DND-41 (cell line): ENCODE measurements around the gene PAX2.

ENCODE experiments used
- ATAC-seq: fragments of 200-7000 bp; cut with Tn5 transposase; 3 replicates; pipeline ENCODE4 v1.9.1; 2021; ENCODE audit warnings: low read depth; ENCODE audit not compliant: insufficient read depth
- DNase-seq: peaks from one replicate; pipeline ENCODE4 v3.0.0-alpha.2; 2020
- H2AFZ ChIP-seq: 2 replicates; pipeline ENCODE4 v1.6.0; 2012; ENCODE audit warnings: low read depth, low read length
- H3K27ac ChIP-seq: 2 replicates; pipeline ENCODE4 v1.5.1; 2012; ENCODE audit warnings: low read length, inconsistent platforms
- H3K27me3 ChIP-seq: fragments of 200-600 bp; sonication (generic); 2 replicates; pipeline ENCODE4 v1.6.0; 2012; ENCODE audit warnings: low read length, mild to moderate bottlenecking, inconsistent platforms; ENCODE audit not compliant: insufficient read depth, poor library complexity
- H3K36me3 ChIP-seq: 2 replicates; pipeline ENCODE4 v1.5.1; 2012; ENCODE audit warnings: low read length, inconsistent platforms; ENCODE audit not compliant: insufficient read depth
- H3K4me1 ChIP-seq: 2 replicates; pipeline ENCODE4 v1.5.1; 2012; ENCODE audit warnings: mild to moderate bottlenecking, low read length; ENCODE audit not compliant: insufficient read depth
- H3K4me2 ChIP-seq: 2 replicates; pipeline ENCODE4 v1.6.0; 2012; ENCODE audit warnings: mild to moderate bottlenecking, moderate library complexity, low read length, inconsistent platforms; ENCODE audit not compliant: insufficient read depth
- H3K4me3 ChIP-seq, 2 experiments: fragments of 200-600 bp in 1 of 2; shearing (Covaris generic) in 1 of 2; 2 replicates each; pipeline ENCODE4 v1.5.1; 2012 to 2016; ENCODE audit warnings: inconsistent platforms in 2 of 2, low read length in 2 of 2, mild to moderate bottlenecking in 2 of 2, low read depth in 1 of 2, moderate library complexity in 1 of 2
- H3K79me2 ChIP-seq: 2 replicates; pipeline ENCODE4 v1.6.0; 2012; ENCODE audit warnings: low read length, inconsistent platforms; ENCODE audit not compliant: insufficient read depth
- H3K9ac ChIP-seq: 2 replicates; pipeline ENCODE4 v1.6.0; 2012; ENCODE audit warnings: low read depth, mild to moderate bottlenecking, inconsistent platforms, low read length, moderate library complexity
- H3K9me3 ChIP-seq: 2 replicates; pipeline ENCODE4 v1.5.1; 2012; ENCODE audit warnings: low read length, moderate library complexity, mild to moderate bottlenecking, inconsistent platforms; ENCODE audit not compliant: insufficient read depth, severe bottlenecking
- H4K20me1 ChIP-seq: 2 replicates; pipeline ENCODE4 v1.6.0; 2012; ENCODE audit warnings: low read length; ENCODE audit not compliant: insufficient read depth
- EZH2 ChIP-seq: IDR thresholded peaks from 3 replicates; pipeline ENCODE4 v1.6.1; 2012; ENCODE audit warnings: borderline replicate concordance, low read depth, mild to moderate bottlenecking, moderate library complexity, low read length, inconsistent platforms; ENCODE audit not compliant: severe bottlenecking
- TF ChIP-seq, protein P1 (sequence below): IDR thresholded peaks from 2 replicates; pipeline ENCODE4 v1.5.1; 2012; ENCODE audit warnings: borderline replicate concordance, low read length, moderate library complexity, mild to moderate bottlenecking; ENCODE audit not compliant: poor library complexity, severe bottlenecking; ENCODE audit errors: extremely low read depth

The PAX2 gene

DNA sequence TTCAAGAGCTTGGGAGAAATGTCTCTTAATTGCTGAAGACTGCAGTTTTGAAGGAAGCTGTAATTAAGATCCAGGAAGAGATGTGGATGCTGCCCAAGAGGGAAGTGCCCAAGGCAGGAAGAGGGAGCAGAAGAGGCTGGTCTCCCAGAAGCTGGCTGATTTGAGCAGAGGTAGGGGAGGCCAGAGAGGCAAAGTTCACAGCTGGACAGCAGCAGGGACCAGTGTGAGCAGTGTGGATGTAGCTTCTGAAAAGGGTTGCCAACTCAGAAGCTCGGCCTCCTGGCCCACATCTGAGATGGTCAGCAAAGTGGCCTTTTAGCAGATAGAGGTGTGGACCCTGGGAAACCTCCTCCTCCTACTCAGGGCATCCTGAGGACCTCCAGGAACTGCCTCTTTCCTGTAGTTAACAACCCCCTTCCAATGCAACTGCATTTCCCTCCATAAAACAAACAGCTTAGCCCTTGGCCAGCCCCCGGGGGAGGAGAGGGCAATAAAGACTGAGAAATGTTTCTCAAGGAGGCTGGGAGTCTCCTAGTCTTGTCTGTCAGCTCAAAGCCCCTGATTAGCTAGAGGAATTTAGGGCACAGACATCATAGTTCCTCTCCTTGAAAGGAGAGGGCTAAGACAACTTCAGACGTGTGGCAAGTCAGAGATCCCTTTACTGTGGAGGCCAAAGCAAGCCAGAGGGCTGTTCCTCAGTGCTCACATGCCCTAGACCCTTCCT is 69.5 kb downstream of the PAX2 start:
- Histone ChIP-seq H3K4me3 (no peak overlapping the region), H3K36me3 (no peaks in the 10 kb centered on the region), H2AFZ (no peak overlapping the region), H3K4me2 (no peak overlapping the region), H3K27ac (no peak overlapping the region), H4K20me1 (no peaks in the 10 kb centered on the region; the same call in 1 of the 2 replicates), H3K27me3 (peaks cover 31% of the 10 kb centered on the region), H3K4me1 (no peaks in the 10 kb centered on the region), H3K79me2 (no peaks in the 10 kb centered on the region), H3K9ac (no peak overlapping the region), H3K9me3 (no peaks in the 10 kb centered on the region)
- DNase-seq (no peak), ATAC-seq (no peak)
- TF ChIP-seq, protein P1, sequence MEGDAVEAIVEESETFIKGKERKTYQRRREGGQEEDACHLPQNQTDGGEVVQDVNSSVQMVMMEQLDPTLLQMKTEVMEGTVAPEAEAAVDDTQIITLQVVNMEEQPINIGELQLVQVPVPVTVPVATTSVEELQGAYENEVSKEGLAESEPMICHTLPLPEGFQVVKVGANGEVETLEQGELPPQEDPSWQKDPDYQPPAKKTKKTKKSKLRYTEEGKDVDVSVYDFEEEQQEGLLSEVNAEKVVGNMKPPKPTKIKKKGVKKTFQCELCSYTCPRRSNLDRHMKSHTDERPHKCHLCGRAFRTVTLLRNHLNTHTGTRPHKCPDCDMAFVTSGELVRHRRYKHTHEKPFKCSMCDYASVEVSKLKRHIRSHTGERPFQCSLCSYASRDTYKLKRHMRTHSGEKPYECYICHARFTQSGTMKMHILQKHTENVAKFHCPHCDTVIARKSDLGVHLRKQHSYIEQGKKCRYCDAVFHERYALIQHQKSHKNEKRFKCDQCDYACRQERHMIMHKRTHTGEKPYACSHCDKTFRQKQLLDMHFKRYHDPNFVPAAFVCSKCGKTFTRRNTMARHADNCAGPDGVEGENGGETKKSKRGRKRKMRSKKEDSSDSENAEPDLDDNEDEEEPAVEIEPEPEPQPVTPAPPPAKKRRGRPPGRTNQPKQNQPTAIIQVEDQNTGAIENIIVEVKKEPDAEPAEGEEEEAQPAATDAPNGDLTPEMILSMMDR: no peak
- TF ChIP-seq EZH2: no peak

DNA sequence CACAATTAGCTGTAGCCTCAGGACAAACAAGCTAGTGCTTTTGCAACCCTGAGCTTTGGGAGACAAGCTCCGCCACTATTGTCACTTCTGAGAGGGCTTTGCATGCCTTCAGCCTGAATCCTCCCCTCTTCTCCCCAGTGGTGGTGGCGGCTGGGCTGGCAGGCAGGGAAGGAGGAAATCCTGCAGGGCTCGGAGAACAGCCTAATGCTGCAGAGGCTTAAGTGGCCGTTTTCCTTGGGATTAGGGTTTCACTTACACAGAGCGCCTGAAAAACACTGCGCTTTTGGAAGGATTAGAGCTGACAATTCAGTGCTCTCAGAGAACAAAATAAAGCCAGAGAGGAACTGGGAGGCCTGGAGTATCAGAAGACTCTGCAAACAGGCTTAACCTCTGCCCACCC is 71.3 kb downstream of the PAX2 start:
- no peaks in the 10 kb centered on the region for H3K9me3 ChIP-seq
- no peaks in the 10 kb centered on the region for H3K36me3 ChIP-seq
- no peak overlapping the region for H3K27ac ChIP-seq
- no peak for ATAC-seq
- TF ChIP-seq EZH2: no peak
- TF ChIP-seq, protein P1: no peak
- H3K79me2 ChIP-seq: no peaks in the 10 kb centered on the region
- no peaks in the 10 kb centered on the region for H3K4me1 ChIP-seq
- no peak overlapping the region for H3K9ac ChIP-seq
- H3K27me3 ChIP-seq: peaks cover 31% of the 10 kb centered on the region
- no peaks in the 10 kb centered on the region; the same call in 1 of the 2 replicates for H4K20me1 ChIP-seq
- no peak overlapping the region for H2AFZ ChIP-seq
- DNase-seq: no peak
- H3K4me2 ChIP-seq: no peak overlapping the region
- H3K4me3 ChIP-seq: no peak overlapping the region

DNA sequence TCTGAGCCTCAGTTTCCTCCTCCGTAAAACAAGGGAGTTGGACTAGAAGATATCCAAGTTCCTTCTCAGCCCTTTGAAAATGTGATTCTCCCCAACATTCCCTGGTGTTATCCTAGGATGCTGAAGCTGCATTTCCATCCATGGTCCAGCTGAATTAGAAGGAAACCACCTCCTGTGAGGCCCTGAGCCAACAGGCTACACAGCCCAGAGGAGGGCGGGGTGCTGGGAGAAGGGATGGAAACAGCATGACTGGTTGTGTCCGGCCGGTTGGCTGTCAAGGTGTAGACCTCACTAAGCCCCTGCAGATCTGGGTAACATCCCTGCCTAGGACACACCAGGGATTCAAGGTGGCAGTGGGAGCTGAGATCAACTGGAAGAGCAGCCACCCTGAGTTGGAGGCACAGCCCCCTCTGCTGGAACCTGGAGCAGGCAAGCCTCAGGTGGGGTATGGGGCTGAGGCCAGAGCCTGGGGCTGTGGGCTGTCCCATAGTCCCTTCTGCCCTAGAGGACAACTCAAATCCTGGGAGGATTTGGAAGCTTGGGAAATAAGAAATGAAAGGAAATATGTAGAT is 72.0 kb downstream of the PAX2 start:
- no peaks in the 10 kb centered on the region for H3K36me3 ChIP-seq
- H3K4me3 ChIP-seq: no peak overlapping the region
- H4K20me1 ChIP-seq: no peaks in the 10 kb centered on the region; the same call in 1 of the 2 replicates
- H3K9ac ChIP-seq: no peak overlapping the region
- H3K27me3 ChIP-seq: peaks cover 28% of the 10 kb centered on the region
- H3K27ac ChIP-seq: no peak overlapping the region
- no peaks in the 10 kb centered on the region for H3K9me3 ChIP-seq
- DNase-seq: no peak
- H3K4me2 ChIP-seq: no peak overlapping the region
- ATAC-seq: no peak
- TF ChIP-seq, protein P1: peak; percentile 37
- no peak for TF ChIP-seq EZH2
- H2AFZ ChIP-seq: no peak overlapping the region
- no peaks in the 10 kb centered on the region for H3K4me1 ChIP-seq
- no peaks in the 10 kb centered on the region for H3K79me2 ChIP-seq
